ENCODE measurements around the gene MT1B. TPM values are rescaled to one million over a fixed set of nuclear protein-coding genes. Genes with fewer than 3 reads are reported as not detected.

Gene MT1B
- total and polyA plus RNA-seq, 2 of the 13 experiments (the other 11 are each of a cell fraction or from before 2014, with no cell fraction given), result 0.89 TPM; not detected in 1

- TF ChIP-seq ZNF512B (CRISPR knock-in tag; IDR thresholded peaks at IDR 0.05; ENCODE audit: borderline replicate concordance) (no peak), MNT (IDR thresholded peaks at IDR 0.05) (no peak), TSC22D2 (CRISPR knock-in tag; IDR thresholded peaks at IDR 0.05; ENCODE audit: borderline replicate concordance) (no peak), PRDM15 (CRISPR knock-in tag; IDR thresholded peaks at IDR 0.05) (no peak), POLR2AphosphoS5 (IDR thresholded peaks at IDR 0.05; ENCODE audit: low read depth, low read length) (0 out of 2 replicates have a peak, but pooled peaks have one; percentile 16), ZBTB10 (CRISPR knock-in tag; IDR thresholded peaks at IDR 0.05; ENCODE audit: borderline replicate concordance) (no peak), ZNF546 (CRISPR knock-in tag; conservative IDR thresholded peaks at IDR 0.05) (no peak), CSRNP2 (CRISPR knock-in tag; conservative IDR thresholded peaks at IDR 0.05; ENCODE audit: low read depth) (no peak), HBP1 (CRISPR knock-in tag; IDR thresholded peaks at IDR 0.05; ENCODE audit: low read depth) (no peak), ZNF329 (CRISPR knock-in tag; IDR thresholded peaks at IDR 0.05; ENCODE audit: low read depth) (no peak), ONECUT2 (CRISPR knock-in tag; IDR thresholded peaks at IDR 0.05) (no peak), ZNF30 (CRISPR knock-in tag; IDR thresholded peaks at IDR 0.05) (no peak), RFXAP (CRISPR knock-in tag; IDR thresholded peaks at IDR 0.05; ENCODE audit: borderline replicate concordance) (no peak; the same call in 1 of the 2 replicates), KMT2B (CRISPR knock-in tag; IDR thresholded peaks at IDR 0.05) (peak; percentile 59), ZNF747 (CRISPR knock-in tag; IDR thresholded peaks at IDR 0.05; ENCODE audit: borderline replicate concordance) (no peak)
Measured at GRCh38 chr16:56609463-56609921, 42.2 kb upstream of the MT1B start (continued).
